ENCODE results near the gene GPSM1. TPM values are rescaled to one million over a fixed set of nuclear protein-coding genes. Genes with fewer than 3 reads are reported as not detected.

GPSM1 gene
- total RNA-seq, 2 donors from 2014 or later: 5.9 to 16.3 TPM

- no peaks in the 10 kb centered on the region for H3K27me3 Mint-ChIP-seq
- no peaks in the 10 kb centered on the region for H3K9me3 Mint-ChIP-seq
- H3K36me3 Mint-ChIP-seq (ENCODE audit: low read depth): peaks cover 96% of the 10 kb centered on the region
- peaks cover 8% of the 10 kb centered on the region for H3K4me1 Mint-ChIP-seq
- H3K4me3 Mint-ChIP-seq: no peak overlapping the region
- no peak overlapping the region for H3K27ac Mint-ChIP-seq
- ATAC-seq (replicated peaks): no peak
Measured at GRCh38 chr9:136393531-136393930, 66.2 kb downstream of the GPSM1 start.

- no peak for ATAC-seq (replicated peaks)
- Mint-ChIP-seq H3K9me3 (no peaks in the 10 kb centered on the region), H3K27me3 (no peaks in the 10 kb centered on the region), H3K4me1 (peaks cover 16% of the 10 kb centered on the region), H3K27ac (no peak overlapping the region), H3K4me3 (no peak overlapping the region), H3K36me3 (ENCODE audit: low read depth) (peaks cover 95% of the 10 kb centered on the region)
Measured at GRCh38 chr9:136394312-136395019, 67.1 kb downstream of the GPSM1 start.

GRCh38 chr9:136395020-136395340, 67.6 kb downstream of the GPSM1 start:
- peaks cover 16% of the 10 kb centered on the region for H3K4me1 Mint-ChIP-seq
- no peak overlapping the region for H3K4me3 Mint-ChIP-seq
- peaks cover 90% of the 10 kb centered on the region for H3K36me3 Mint-ChIP-seq (ENCODE audit: low read depth)
- no peaks in the 10 kb centered on the region for H3K27me3 Mint-ChIP-seq
- no peak overlapping the region for H3K27ac Mint-ChIP-seq
- H3K9me3 Mint-ChIP-seq: no peaks in the 10 kb centered on the region
- ATAC-seq (replicated peaks): no peak

GRCh38 chr9:136395345-136396218, 68.2 kb downstream of the GPSM1 start:
- Mint-ChIP-seq H3K27me3 (no peaks in the 10 kb centered on the region), H3K4me1 (peaks cover 16% of the 10 kb centered on the region), H3K4me3 (no peak overlapping the region), H3K36me3 (ENCODE audit: low read depth) (peaks cover 84% of the 10 kb centered on the region), H3K9me3 (no peaks in the 10 kb centered on the region), H3K27ac (no peak overlapping the region)
- no peak for ATAC-seq (replicated peaks)

- Mint-ChIP-seq H3K27ac (no peak overlapping the region), H3K4me1 (peaks cover 15% of the 10 kb centered on the region), H3K36me3 (ENCODE audit: low read depth) (peaks cover 80% of the 10 kb centered on the region), H3K27me3 (no peaks in the 10 kb centered on the region), H3K4me3 (no peak overlapping the region), H3K9me3 (no peaks in the 10 kb centered on the region)
- ATAC-seq (replicated peaks): no peak
Measured at GRCh38 chr9:136396219-136396515, 68.8 kb downstream of the GPSM1 start.

- Mint-ChIP-seq H3K27ac (no peak overlapping the region), H3K4me1 (peaks cover 11% of the 10 kb centered on the region), H3K9me3 (no peaks in the 10 kb centered on the region), H3K4me3 (no peak overlapping the region), H3K36me3 (ENCODE audit: low read depth) (peaks cover 80% of the 10 kb centered on the region), H3K27me3 (no peaks in the 10 kb centered on the region)
- no peak for ATAC-seq (replicated peaks)
Measured at GRCh38 chr9:136397643-136398042, 70.3 kb downstream of the GPSM1 start.

GRCh38 chr9:136398286-136398685, 70.9 kb downstream of the GPSM1 start:
- Mint-ChIP-seq H3K27ac (peak overlapping the region; percentile 91), H3K4me3 (peak overlapping the region; percentile 88), H3K9me3 (no peaks in the 10 kb centered on the region), H3K36me3 (ENCODE audit: low read depth) (peaks cover 76% of the 10 kb centered on the region), H3K4me1 (peaks cover 11% of the 10 kb centered on the region), H3K27me3 (no peaks in the 10 kb centered on the region)
- no peak for ATAC-seq (replicated peaks)

GRCh38 chr9:136399176-136400037, 72.1 kb downstream of the GPSM1 start:
- peak; percentile 16 for ATAC-seq (replicated peaks)
- Mint-ChIP-seq H3K4me1 (peaks cover 15% of the 10 kb centered on the region), H3K9me3 (no peaks in the 10 kb centered on the region), H3K36me3 (ENCODE audit: low read depth) (peaks cover 79% of the 10 kb centered on the region), H3K27ac (peak overlapping the region; percentile 91), H3K4me3 (peak overlapping the region; percentile 88), H3K27me3 (no peaks in the 10 kb centered on the region)

GRCh38 chr9:136400038-136400834, 72.9 kb downstream of the GPSM1 start, which contains the start of gene SNAPC4:
Gene SNAPC4 (minus strand): TSS chr9:136400170. CDS start chr9:136398428, 1,742 bp downstream.
- H3K36me3 Mint-ChIP-seq (ENCODE audit: low read depth): peaks cover 79% of the 10 kb centered on the region
- H3K9me3 Mint-ChIP-seq: no peaks in the 10 kb centered on the region
- peak within 1 kb of the TSS; percentile 88 for H3K4me3 Mint-ChIP-seq
- peak; percentile 66 for ATAC-seq (replicated peaks)
- peak within 1 kb of the TSS; percentile 91 for H3K27ac Mint-ChIP-seq
- H3K27me3 Mint-ChIP-seq: no peaks in the 10 kb centered on the region
- peaks cover 23% of the 10 kb centered on the region for H3K4me1 Mint-ChIP-seq

- Mint-ChIP-seq H3K9me3 (no peaks in the 10 kb centered on the region), H3K27ac (peak overlapping the region; percentile 84), H3K4me3 (peak overlapping the region; percentile 88), H3K4me1 (peaks cover 24% of the 10 kb centered on the region), H3K36me3 (ENCODE audit: low read depth) (peaks cover 78% of the 10 kb centered on the region), H3K27me3 (no peaks in the 10 kb centered on the region)
- no peak for ATAC-seq (replicated peaks)
Measured at GRCh38 chr9:136401173-136401922, 74.0 kb downstream of the GPSM1 start.

GRCh38 chr9:136402067-136402466, 74.7 kb downstream of the GPSM1 start:
- H3K27me3 Mint-ChIP-seq: no peaks in the 10 kb centered on the region
- no peaks in the 10 kb centered on the region for H3K9me3 Mint-ChIP-seq
- peaks cover 78% of the 10 kb centered on the region for H3K36me3 Mint-ChIP-seq (ENCODE audit: low read depth)
- peak overlapping the region; percentile 88 for H3K4me3 Mint-ChIP-seq
- ATAC-seq (replicated peaks): no peak
- H3K4me1 Mint-ChIP-seq: peaks cover 24% of the 10 kb centered on the region
- H3K27ac Mint-ChIP-seq: peak overlapping the region; percentile 84

GRCh38 chr9:136403538-136403914, 76.2 kb downstream of the GPSM1 start:
- no peaks in the 10 kb centered on the region for H3K9me3 Mint-ChIP-seq
- peak overlapping the region; percentile 88 for H3K27ac Mint-ChIP-seq
- ATAC-seq (replicated peaks): peak; percentile 80
- H3K4me1 Mint-ChIP-seq: peaks cover 28% of the 10 kb centered on the region
- peaks cover 78% of the 10 kb centered on the region for H3K36me3 Mint-ChIP-seq (ENCODE audit: low read depth)
- H3K4me3 Mint-ChIP-seq: peak overlapping the region; percentile 86
- no peaks in the 10 kb centered on the region for H3K27me3 Mint-ChIP-seq

Measured in activated T-helper 17 cell treated with anti-CD3 and anti-CD28 coated beads, Interleukin-2, amount 50 U/mL, for 72 hours (primary cell).